ENCODE measurements around the gene ABCC10. TPM values are rescaled to one million over a fixed set of nuclear protein-coding genes. Genes with fewer than 3 reads are reported as not detected.

Gene ABCC10
- polyA plus RNA-seq, 1 experiment: 27.8 TPM

GRCh38 chr6:43432009-43432945 is 4.9 kb downstream of the ABCC10 start:
- TF ChIP-seq CTCF (IDR thresholded peaks at IDR 0.05; ENCODE audit: insufficient read depth, low read depth, low read length): no peak
- DNase-seq (ENCODE audit: low read depth): no peak
- ChIA-PET CTCF (interaction anchor here (0.9 to 2.6 kb wide), 2 partner anchors 9 to 74 kb away, joined by 4 to 10 read pairs; no protein-coding TSS in a partner anchor), POLR2A (no interaction called here)
- Histone ChIP-seq H3K36me3 (ENCODE audit: control insufficient read depth, insufficient read depth, low read length) (peaks cover 6% of the 10 kb centered on the region), H3K27me3 (ENCODE audit: control insufficient read depth, insufficient read depth, low read length) (no peaks in the 10 kb centered on the region), H3K4me3 (ENCODE audit: low read depth, low read length) (no peak overlapping the region)

GRCh38 chr6:43433148-43433547 is 5.8 kb downstream of the ABCC10 start:
- POLR2A ChIA-PET: no interaction called here

GRCh38 chr6:43434001-43434840 is 6.9 kb downstream of the ABCC10 start:
- CTCF ChIA-PET: interaction anchor here (1.1 to 1.7 kb wide), 4 partner anchors 15 to 72 kb away, joined by 3 to 5 read pairs (median 4); no protein-coding TSS in a partner anchor
- no peaks in the 10 kb centered on the region for H3K27me3 ChIP-seq (ENCODE audit: control insufficient read depth, insufficient read depth, low read length)
- DNase-seq (ENCODE audit: low read depth): no peak
- POLR2A ChIA-PET: no interaction called here
- no peak overlapping the region for H3K4me3 ChIP-seq (ENCODE audit: low read depth, low read length)
- peaks cover 9% of the 10 kb centered on the region for H3K36me3 ChIP-seq (ENCODE audit: control insufficient read depth, insufficient read depth, low read length)
- TF ChIP-seq CTCF (IDR thresholded peaks at IDR 0.05; ENCODE audit: insufficient read depth, low read depth, low read length): no peak

More at GRCh38 chr6:43433148-43433547, 5.8 kb downstream of the ABCC10 start:
- H3K36me3 ChIP-seq (ENCODE audit: control insufficient read depth, insufficient read depth, low read length): peaks cover 6% of the 10 kb centered on the region
- DNase-seq (ENCODE audit: low read depth): no peak
- no peaks in the 10 kb centered on the region for H3K27me3 ChIP-seq (ENCODE audit: control insufficient read depth, insufficient read depth, low read length)
- TF ChIP-seq CTCF (IDR thresholded peaks at IDR 0.05; ENCODE audit: insufficient read depth, low read depth, low read length): no peak
- no peak overlapping the region for H3K4me3 ChIP-seq (ENCODE audit: low read depth, low read length)
- CTCF ChIA-PET: interaction anchor here (0.9 to 1.7 kb wide), 3 partner anchors 8 to 73 kb away, joined by 3 to 5 read pairs (median 4); no protein-coding TSS in a partner anchor

GRCh38 chr6:43434943-43435342 is 7.6 kb downstream of the ABCC10 start:
- Histone ChIP-seq H3K36me3 (ENCODE audit: control insufficient read depth, insufficient read depth, low read length) (peaks cover 9% of the 10 kb centered on the region), H3K4me3 (ENCODE audit: low read depth, low read length) (no peak overlapping the region), H3K27me3 (ENCODE audit: control insufficient read depth, insufficient read depth, low read length) (no peaks in the 10 kb centered on the region)
- ChIA-PET CTCF (interaction anchor here (1.0 to 1.5 kb wide), 3 partner anchors 15 to 61 kb away, joined by 3 to 4 read pairs (median 3); no protein-coding TSS in a partner anchor), POLR2A (no interaction called here)
- TF ChIP-seq CTCF (IDR thresholded peaks at IDR 0.05; ENCODE audit: insufficient read depth, low read depth, low read length): no peak
- no peak for DNase-seq (ENCODE audit: low read depth)

Measured in BJ (cell line).